RWPE1 (cell line): ENCODE measurements around the gene MYH7B.

Source experiments
- CTCF ChIA-PET: fragments of 350-600 bp; sonication (Branson Sonifier 250); formaldehyde crosslinking; extraction: SDS; loops from one replicate; lab custom pipeline; 2021; lab: Yijun Ruan, JAX
- POLR2A ChIA-PET: fragments of 400-600 bp; formaldehyde crosslinking; extraction: SDS; loops from one replicate; lab custom pipeline; 2020; ENCODE audit warnings: antibody characterized with exemption; ENCODE audit not compliant: low non-redundant PET; lab: Yijun Ruan, JAX
- DNase-seq: peaks from one replicate; pipeline ENCODE4 v3.0.0; 2012; ENCODE audit warnings: low spot score
- H3K27ac ChIP-seq: fragments of 450-650 bp; 2 replicates; pipeline ENCODE4 v1.5.1; 2017
- CTCF ChIP-seq: fragments of 450-650 bp; conservative IDR thresholded peaks from 2 replicates; pipeline ENCODE4 v1.5.1; 2017; ENCODE audit warnings: low read depth, mild to moderate bottlenecking

The MYH7B gene

GRCh38 chr20:34995696-34996095 lies 40.0 kb downstream of the MYH7B start:
- DNase-seq: no peak
- TF ChIP-seq CTCF: no peak
- no peak overlapping the region for H3K27ac ChIP-seq
- CTCF ChIA-PET: no interaction called here
- POLR2A ChIA-PET: no interaction called here

- DNase-seq: no peak
- TF ChIP-seq CTCF: no peak
- ChIA-PET CTCF (interaction anchor here (1.1 kb wide), 1 partner anchor 20 kb away, joined by 4 read pairs; no protein-coding TSS in a partner anchor), POLR2A (no interaction called here)
- H3K27ac ChIP-seq: no peak overlapping the region
Observed at GRCh38 chr20:34996243-34997028, 40.8 kb downstream of the MYH7B start.

GRCh38 chr20:34997131-34997561 lies 41.5 kb downstream of the MYH7B start:
- ChIA-PET POLR2A (interaction anchor here (0.6 kb wide), 1 partner anchor 18 kb away, joined by 3 read pairs; no protein-coding TSS in a partner anchor), CTCF (interaction anchor here (0.5 to 1.6 kb wide), 4 partner anchors 20 to 201 kb away, joined by 3 to 5 read pairs (median 4); no protein-coding TSS in a partner anchor)
- no peak for DNase-seq
- no peak overlapping the region for H3K27ac ChIP-seq
- TF ChIP-seq CTCF: no peak

GRCh38 chr20:34997774-34998173 lies 42.1 kb downstream of the MYH7B start:
- ChIA-PET POLR2A (interaction anchor here (0.6 kb wide), 1 partner anchor 17 kb away, joined by 3 read pairs; no protein-coding TSS in a partner anchor), CTCF (interaction anchor here (0.5 to 1.6 kb wide), 5 partner anchors 8 to 200 kb away, joined by 3 to 5 read pairs (median 4); no protein-coding TSS in a partner anchor)
- H3K27ac ChIP-seq: peak overlapping the region; percentile 12
- DNase-seq: no peak
- no peak for TF ChIP-seq CTCF

- CTCF ChIA-PET: interaction anchor here (0.5 to 1.6 kb wide), 5 partner anchors 9 to 163 kb away, joined by 3 to 5 read pairs (median 4); no protein-coding TSS in a partner anchor
Observed at GRCh38 chr20:34998331-34998950, 42.8 kb downstream of the MYH7B start.

More at GRCh38 chr20:34998331-34998950, 42.8 kb downstream of the MYH7B start:
- no peak for DNase-seq
- POLR2A ChIA-PET: no interaction called here
- TF ChIP-seq CTCF: no peak
- H3K27ac ChIP-seq: peak overlapping the region; percentile 12
